ENCODE measurements around the gene LRRC10B. TPM values are rescaled to one million over a fixed set of nuclear protein-coding genes. Genes with fewer than 3 reads are reported as not detected.

Gene LRRC10B
- total RNA-seq, 1 experiment from 2014 or later, result 0.39 TPM

GRCh38 chr11:61505106-61505505 lies 3.4 kb upstream of the LRRC10B start:
- Histone ChIP-seq H3K56ac (ENCODE audit: insufficient read length, low read depth, low read length) (no peak overlapping the region), H3K23ac (ENCODE audit: insufficient read length, low read depth, low read length) (no peak overlapping the region), H2AFZ (ENCODE audit: low read length) (no peak overlapping the region), H4K91ac (ENCODE audit: insufficient read length, low read depth, low read length) (no peak overlapping the region), H3K14ac (ENCODE audit: insufficient read depth, low read length) (no peak overlapping the region), H3K4me2 (ENCODE audit: insufficient read depth, insufficient read length, low read length) (no peak overlapping the region), H3K4me1 (ENCODE audit: insufficient read depth, low read length) (no peaks in the 10 kb centered on the region), H3K27ac (ENCODE audit: insufficient read length, low read depth, low read length) (no peak overlapping the region), H3K4ac (ENCODE audit: low read depth, low read length) (no peak overlapping the region), H2BK20ac (ENCODE audit: low read depth, low read length, poor library complexity, severe bottlenecking) (no peak overlapping the region), H2BK120ac (ENCODE audit: low read depth, low read length, poor library complexity, severe bottlenecking) (no peak overlapping the region), H2BK5ac (ENCODE audit: insufficient read length, low read length) (no peak overlapping the region), H4K5ac (ENCODE audit: insufficient read length, low read depth, low read length) (no peak overlapping the region), H3K79me1 (ENCODE audit: insufficient read depth, low read depth, low read length, poor library complexity, severe bottlenecking) (no peaks in the 10 kb centered on the region), H3K18ac (ENCODE audit: insufficient read length, low read depth, low read length) (no peak overlapping the region), H3K9ac (ENCODE audit: extremely low read depth, insufficient read length, low read length) (no peak overlapping the region), H3K27me3 (ENCODE audit: insufficient read depth, low read length) (peaks cover 13% of the 10 kb centered on the region), H3K23me2 (ENCODE audit: insufficient read length, low read depth, low read length, poor library complexity, severe bottlenecking) (no peaks in the 10 kb centered on the region), H2BK12ac (ENCODE audit: insufficient read length, low read depth, low read length) (no peak overlapping the region), H3T11ph (ENCODE audit: low read length) (no peak overlapping the region), H2BK15ac (ENCODE audit: low read depth, low read length) (no peak overlapping the region), H3K9me3 (ENCODE audit: control insufficient read depth, low read depth, low read length) (no peaks in the 10 kb centered on the region), H3K79me2 (ENCODE audit: insufficient read depth, low read length) (no peaks in the 10 kb centered on the region), H2AK5ac (ENCODE audit: insufficient read length, low read length) (no peak overlapping the region), H4K20me1 (ENCODE audit: control insufficient read depth, insufficient read depth, insufficient read length) (no peaks in the 10 kb centered on the region), H4K8ac (replicated peaks; ENCODE audit: insufficient read length, low read depth, low read length) (no peak overlapping the region)
- WGBS (ENCODE audit: extremely low coverage, insufficient read length, low lambda C conversion rate), result no CpG with 5 or more reads among the region's 5 CpGs
- TF ChIP-seq CTCF (conservative IDR thresholded peaks at IDR 0.05), result no peak
- Mint-ChIP-seq H3K4me1 (peaks cover 34 to 49% of the 10 kb centered on the region in 2 experiments), H3K4me3 (no peak overlapping the region), H3K36me3 (ENCODE audit: insufficient read depth in 1 of 3, low read depth in 3 of 3) (no peaks in the 10 kb centered on the region; a peak in 1 of 7 replicates), H3K27me3 (ENCODE audit: low read depth) (peaks cover 88% of the 10 kb centered on the region), H3K27ac (no peak overlapping the region), H3K9me3 (no peaks in the 10 kb centered on the region; a peak in 1 of 5 replicates)
- no peak for DNase-seq
